Brain pericyte (primary cell): ENCODE measurements around the gene TEX22.

Experiments used
- DNase-seq: peaks from one replicate; pipeline ENCODE4 v3.0.0-alpha.2; 2012; ENCODE audit warnings: low read depth, low spot score

TEX22 gene

DNA sequence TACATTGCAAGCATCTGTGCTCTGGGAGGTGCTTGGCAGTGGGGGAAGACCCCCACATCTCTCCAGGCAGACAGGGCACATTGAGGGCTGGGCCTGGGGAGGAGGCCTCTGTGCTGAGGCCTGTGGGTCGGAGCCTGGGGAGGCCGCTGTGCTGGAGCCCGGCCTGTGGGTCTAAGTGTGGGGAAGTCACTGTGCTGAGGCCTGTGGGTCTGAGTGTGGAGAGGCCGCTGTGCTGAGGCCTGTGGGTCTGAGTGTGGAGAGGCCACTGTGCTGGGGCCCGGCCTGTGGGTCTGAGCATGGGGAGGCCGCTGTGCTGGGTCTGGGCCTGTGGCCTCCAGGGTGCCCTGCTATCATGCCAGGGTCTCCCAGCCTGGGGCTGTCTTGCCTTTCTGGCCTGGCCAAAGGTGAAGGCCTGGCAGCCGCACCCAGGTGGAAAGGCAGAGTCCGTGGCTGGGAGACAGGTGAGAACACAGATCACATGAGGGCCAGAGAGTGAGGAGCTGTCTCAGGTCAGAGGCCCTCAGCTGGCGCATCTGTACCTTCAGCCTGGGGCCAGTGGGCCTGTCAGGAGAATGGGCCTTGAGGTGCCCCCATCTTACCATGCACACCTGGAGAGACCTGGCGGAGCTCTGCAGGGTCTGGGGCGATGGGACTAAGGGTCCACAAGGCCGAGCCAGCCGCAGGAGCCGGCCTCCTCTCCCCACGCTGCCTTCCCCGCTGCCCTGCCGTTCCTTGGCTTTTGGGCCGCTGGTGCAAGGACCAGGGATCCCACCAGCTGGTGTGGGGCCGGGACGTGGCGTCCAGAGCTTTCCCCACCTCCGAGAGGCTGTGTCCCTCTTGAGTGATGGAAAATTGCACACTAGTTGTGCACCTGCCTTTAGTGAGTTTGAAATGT lies 57.7 kb downstream of the TEX22 start:
- no peak for DNase-seq

- no peak for DNase-seq
Measured at GRCh38 chr14:105456736-105457617, 58.6 kb downstream of the TEX22 start.

DNA sequence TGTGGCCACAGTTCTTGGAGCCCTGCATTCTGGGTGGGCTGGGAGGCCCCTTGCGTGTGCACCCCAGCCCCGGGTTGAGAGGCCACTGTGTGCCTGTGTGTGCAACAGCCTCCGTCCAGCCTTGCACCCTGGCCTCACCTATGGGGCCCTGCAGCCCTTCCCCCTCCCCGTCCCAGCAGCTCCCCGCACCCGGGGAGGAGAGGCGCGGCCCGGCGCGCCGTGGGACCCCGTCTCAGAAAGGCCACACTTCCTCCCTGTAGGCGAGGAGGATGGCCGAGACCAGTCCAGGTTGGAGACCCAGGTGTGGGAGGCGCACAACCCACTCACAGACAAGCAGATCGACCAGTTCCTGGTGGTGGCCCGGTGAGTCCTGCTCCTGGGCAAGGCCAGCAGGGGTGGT lies 59.7 kb downstream of the TEX22 start:
- no peak for DNase-seq

GRCh38 chr14:105458571-105458970 lies 60.2 kb downstream of the TEX22 start:
- DNase-seq: no peak

- DNase-seq: no peak
Measured at GRCh38 chr14:105460116-105460515, 61.8 kb downstream of the TEX22 start.

GRCh38 chr14:105460616-105461015 lies 62.3 kb downstream of the TEX22 start:
- no peak for DNase-seq

DNA sequence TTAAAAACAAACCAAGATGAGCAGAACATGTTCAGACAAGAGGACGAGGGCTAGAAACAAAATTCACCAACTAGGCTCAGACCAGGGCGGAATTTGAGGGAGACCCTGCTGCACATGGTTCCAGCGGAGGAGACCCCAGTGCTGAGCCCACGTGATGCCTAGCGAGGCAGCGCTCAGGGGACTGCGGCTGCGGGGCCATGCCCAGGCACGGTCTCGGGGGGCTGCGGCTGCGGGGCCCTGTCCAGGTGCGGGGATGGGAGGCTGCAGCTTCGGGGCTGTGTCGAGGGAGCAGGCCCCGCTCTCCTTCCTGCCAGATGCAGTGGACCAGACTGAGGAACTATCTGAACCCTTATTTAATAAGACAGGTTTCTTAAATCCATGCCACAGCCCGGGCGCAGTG lies 63.6 kb downstream of the TEX22 start:
- DNase-seq: no peak
